Heart right ventricle (tissue), 16 donors: ENCODE results near the gene SLC32A1. TPM values are rescaled to one million over a fixed set of nuclear protein-coding genes. Genes with fewer than 3 reads are reported as not detected.

Experiments
- ATAC-seq, 8 donors: fragments of 200-7000 bp; cut with Tn5 transposase; one replicate each; pipeline ENCODE4 v1.9.1; 2020; ENCODE audit warnings: mild to moderate bottlenecking in 8 of 8, moderate library complexity in 8 of 8, moderate number of reproducible peaks in 1 of 8
- DNase-seq, 2 donors: peaks; one replicate each; pipeline ENCODE4 v3.0.0-alpha.2; 2020
- H3K27ac ChIP-seq, 10 donors: fragments of 200-600 bp; sonication (generic) in 2 of 10; one replicate each; pipeline versions ENCODE4 v1.5.0 to v1.8.0; 2020 to 2022; ENCODE audit warnings: mild to moderate bottlenecking in 3 of 10
- H3K27me3 ChIP-seq, 7 donors: fragments of 200-600 bp; one replicate each; pipeline ENCODE4 v1.8.0; 2021 to 2022; ENCODE audit warnings: mild to moderate bottlenecking in 2 of 7
- H3K36me3 ChIP-seq, 9 donors: fragments of 200-600 bp; sonication (generic) in 1 of 9; one replicate each; pipeline versions ENCODE4 v1.5.0 to v1.8.0; 2020 to 2022; ENCODE audit warnings: mild to moderate bottlenecking in 2 of 9
- H3K4me1 ChIP-seq, 9 donors: fragments of 200-600 bp; sonication (generic) in 1 of 9; one replicate each; pipeline versions ENCODE4 v1.5.0 to v1.8.0; 2020 to 2022; ENCODE audit warnings: mild to moderate bottlenecking in 4 of 9
- H3K4me3 ChIP-seq, 10 donors: fragments of 200-600 bp; sonication (generic) in 2 of 10; one replicate each; pipeline versions ENCODE4 v1.5.0 to v1.8.0; 2020 to 2022; ENCODE audit warnings: mild to moderate bottlenecking in 7 of 10, moderate library complexity in 2 of 10
- H3K9me3 ChIP-seq, 11 donors: fragments of 200-600 bp in 10 of 11; sonication (generic) in 2 of 11; one replicate each; pipeline versions ENCODE4 v1.5.0 to v1.8.0; 2013 to 2022; ENCODE audit warnings: mild to moderate bottlenecking in 2 of 11, control low read depth in 1 of 11, moderate library complexity in 1 of 11
- CTCF ChIP-seq, 9 donors: fragments of 200-600 bp; sonication (generic) in 2 of 9; IDR thresholded peaks; one replicate each; pipeline versions ENCODE4 v1.5.0 to v1.8.0; 2021 to 2022; ENCODE audit warnings: antibody characterized with exemption in 9 of 9, mild to moderate bottlenecking in 5 of 9, moderate library complexity in 1 of 9
- WGBS, 2 donors: extraction: QIAGEN DNeasy Blood & Tissue Kit; methylation state at CpG; one replicate each; pipeline ENCODE4 v1.1.7; 2013; ENCODE audit warnings: inconsistent platforms in 1 of 2; 5-methylcytosine and 5-hydroxymethylcytosine counted together
- intact Hi-C, 10 donors: fragments of 100-400 bp; cut with DNase I; formaldehyde crosslinking; loops; one replicate each; pipeline versions ENCODE4 v1.11.1 to v1.14.2; 2022
- polyA plus RNA-seq, 2 donors: library from polyadenylated mRNA; stranded (reverse); fragments of 200-250 nt; gene quantifications; one replicate each; pipeline ENCODE4 v1.2.3, GENCODE V29; 2013
- total RNA-seq, 10 donors: library from RNA; stranded (reverse); fragmentation: NEBNext Ultra II Directional in 3 of 10; extraction: Animal tissue kit (Norgen Biotek cat#: 25700) in 3 of 10; gene quantifications; one replicate each; pipeline versions ENCODE4 v1.2.1 to v1.2.4, GENCODE V29; 2021 to 2023
- donor health status: Arrhythmogenic right ventricular cardiomyopathy.
- donor health status: ischemic (EF 13 %, LVEDD 7.1; RV severe dilation, severe dysfunction).
- donor health status: healthy with polysubstance abuse.
- donor health status: DM: no; HTN: yes; CAD: no.
- donor health status: DM: no; HTN: no; CAD: no.
- donor health status: ischemic (EF 25% LVEDD 6.9; RV normal size, moderate dysfunction).
- donor health status: ischemic (EF 25% LVEDD 5.7; RV mildly dilated, moderate dysfunction).
- donor health status: healthy.
- donor health status: DM: yes; HTN: yes; CAD: no.
- donor health status: Ischemic cardiomyopathy.
- donor health status: ischemic (EF 35%, LVEDD 5.7; RV mildly dilated, moderate dysfunction).
- donor health status: nonischemic (EF 11% LVEDD 7.7; RV severe dilation, severe dysfunction).
- donor health status: DM: yes; HTN: yes; CAD: no.
- donor health status: PGD.
- donor health status: ischemic (EF 29% LVEDD 5.4; RV normal size, mild dysfunction).
- donor health status: nonischemic (EF 23%, LVEDD 6.1; RV moderate dilation, normal function).

The SLC32A1 gene
- total and polyA plus RNA-seq, 12 donors = not detected

- H3K4me1 ChIP-seq = peaks cover 0 to 69% (median 52%) of the 10 kb centered on the region in 9 donors
- DNase-seq = peak in 1 of 2 donors; percentile 41
- intact Hi-C loops = loop anchor here in 1 of 10 donors (5.0 kb wide), 1 partner anchor 74 kb away; no protein-coding TSS in a partner anchor
These were observed 1.9 kb downstream of the SLC32A1 start for GRCh38 chr20:38725931-38726803.

GRCh38 chr20:38726804-38727606 is 2.7 kb downstream of the SLC32A1 start:
- peak in 6 of 9 donors; percentile 14 to 45 (median 28) for TF ChIP-seq CTCF (IDR thresholded peaks at IDR 0.05)
- intact Hi-C loops = loop anchor here in 1 of 10 donors (5.0 kb wide), 1 partner anchor 75 kb away; no protein-coding TSS in a partner anchor
- no peaks in the 10 kb centered on the region for H3K9me3 ChIP-seq
- peaks cover 0 to 9% (median 0%) of the 10 kb centered on the region in 9 donors for H3K36me3 ChIP-seq
- 2 to 3% methylated on average over 43 of the region's 43 CpGs for WGBS, 2 donors
- no peak for DNase-seq
- H3K4me3 ChIP-seq = no peak overlapping the region
- peak in 1 of 8 donors; percentile 31 for ATAC-seq
- H3K4me1 ChIP-seq = peaks cover 0 to 76% (median 55%) of the 10 kb centered on the region in 9 donors
- H3K27ac ChIP-seq = no peak overlapping the region
- H3K27me3 ChIP-seq = peaks cover 81 to 100% (median 100%) of the 10 kb centered on the region in 7 donors

More at GRCh38 chr20:38725931-38726803, 1.9 kb downstream of the SLC32A1 start:
- Histone ChIP-seq H3K27ac (no peak overlapping the region), H3K36me3 (peaks cover 0 to 9% (median 0%) of the 10 kb centered on the region in 9 donors), H3K9me3 (no peaks in the 10 kb centered on the region), H3K4me3 (no peak overlapping the region), H3K27me3 (peaks cover 77 to 100% (median 100%) of the 10 kb centered on the region in 7 donors)
- ATAC-seq = peak in 6 of 8 donors; percentile 7 to 64 (median 45)
- WGBS, 2 donors = 7 to 9% methylated on average over 49 to 53 of the region's 53 CpGs
- peak in 7 of 9 donors; percentile 32 to 50 (median 40) for TF ChIP-seq CTCF (IDR thresholded peaks at IDR 0.05)

GRCh38 chr20:38727607-38728190 is 3.4 kb downstream of the SLC32A1 start:
- intact Hi-C loops = loop anchor here in 1 of 10 donors (5.0 kb wide), 1 partner anchor 75 kb away; no protein-coding TSS in a partner anchor
- peaks cover 80 to 100% (median 100%) of the 10 kb centered on the region in 7 donors for H3K27me3 ChIP-seq

More at GRCh38 chr20:38727607-38728190, 3.4 kb downstream of the SLC32A1 start:
- Histone ChIP-seq H3K4me1 (peaks cover 0 to 76% (median 55%) of the 10 kb centered on the region in 9 donors), H3K9me3 (no peaks in the 10 kb centered on the region), H3K36me3 (peaks cover 0 to 9% (median 0%) of the 10 kb centered on the region in 9 donors), H3K27ac (no peak overlapping the region), H3K4me3 (no peak overlapping the region)
- no peak for TF ChIP-seq CTCF (IDR thresholded peaks at IDR 0.05)
- 4 to 7% methylated on average over 46 of the region's 46 CpGs for WGBS, 2 donors
- ATAC-seq (no peak), DNase-seq (no peak)
